Left kidney (tissue), 2 donors: ENCODE data around the gene LNPEP. TPM values are rescaled to one million over a fixed set of nuclear protein-coding genes. Genes with fewer than 3 reads are reported as not detected.
"Not testable (repeated sequence)": the region's sequence is repeated elsewhere in the genome, so short reads cannot be mapped to it uniquely, and the experiment has no call there.

ENCODE experiments used
- DNase-seq: peaks from one replicate; pipeline ENCODE4 v3.0.0-alpha.2; 2013
- polyA plus RNA-seq: library from polyadenylated mRNA; unstranded; fragments of 120-200 nt; gene quantifications from one replicate; pipeline ENCODE4 v1.2.1, GENCODE V29; 2013; ENCODE audit not compliant: insufficient read length

The LNPEP gene
- polyA plus RNA-seq, 1 donor, result 33.6 TPM

- no peak for DNase-seq
Observed at GRCh38 chr5:97056263-97056662, 120.4 kb downstream of the LNPEP start.

DNA sequence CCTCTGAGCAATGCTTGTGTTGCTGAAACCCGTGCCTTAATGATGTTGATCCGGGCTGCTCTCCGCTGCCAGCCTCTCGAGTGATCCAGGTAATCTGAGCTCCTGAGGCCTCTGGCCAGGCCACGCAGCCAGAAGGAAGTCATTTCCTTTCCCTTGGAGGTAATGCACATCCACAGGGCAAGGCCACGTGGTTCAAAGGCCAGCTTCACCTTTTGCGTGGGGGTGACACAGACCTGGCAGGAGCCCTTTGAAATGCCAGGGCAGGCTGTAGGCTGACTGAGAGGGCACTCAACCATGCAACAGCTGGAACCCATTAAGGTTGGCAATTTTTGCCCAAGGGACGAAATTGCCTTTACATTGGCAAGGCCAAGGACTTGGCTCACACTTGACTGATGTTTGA is 126.2 kb downstream of the LNPEP start:
- DNase-seq, result peak; percentile 60

DNA sequence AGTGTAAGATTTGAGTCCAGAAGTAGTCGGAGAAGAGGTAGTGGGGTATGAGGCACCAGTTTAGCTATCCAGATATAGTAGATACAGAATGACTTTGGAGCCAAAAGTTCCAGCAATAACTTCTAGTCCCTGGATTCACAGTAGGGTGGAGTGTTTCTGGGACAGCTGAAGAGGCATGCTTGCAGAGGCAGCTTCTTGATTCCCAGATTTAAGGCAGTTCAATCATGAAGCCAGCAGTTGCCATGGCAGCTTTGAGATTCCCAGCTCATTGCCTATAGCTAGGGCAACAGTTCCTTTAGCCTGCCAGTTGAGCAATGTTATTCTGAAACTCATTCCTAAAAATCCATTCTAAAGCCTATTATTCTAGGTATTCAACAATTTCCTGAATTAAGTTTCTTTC is 127.4 kb downstream of the LNPEP start:
- no peak for DNase-seq

GRCh38 chr5:97065475-97065874 is 129.6 kb downstream of the LNPEP start:
- DNase-seq, result no peak

GRCh38 chr5:97067296-97067850 is 131.5 kb downstream of the LNPEP start:
- DNase-seq, result no peak

- DNase-seq, result no peak
Observed at GRCh38 chr5:97070234-97070633, 134.4 kb downstream of the LNPEP start.

DNA sequence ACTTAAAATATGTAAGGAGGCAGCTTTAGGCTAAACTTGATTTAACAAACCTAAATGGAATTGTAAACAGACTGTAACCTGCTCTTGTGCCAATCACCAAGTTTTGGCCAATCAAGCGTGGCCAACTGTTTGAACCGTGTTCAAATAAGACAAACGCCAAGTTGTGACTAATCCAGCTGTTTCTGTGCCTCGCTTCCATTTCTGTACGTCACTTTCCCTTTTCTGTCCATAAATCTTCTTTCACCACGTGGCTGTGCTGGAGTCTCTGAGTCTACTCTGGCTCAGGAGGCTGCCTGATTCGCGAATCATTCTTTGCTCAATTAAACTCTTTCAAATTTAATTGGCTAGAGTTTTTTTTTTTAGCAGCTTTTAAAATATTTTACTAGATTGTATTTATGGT is 135.2 kb downstream of the LNPEP start:
- DNase-seq, result no peak

GRCh38 chr5:97071993-97072392 is 136.1 kb downstream of the LNPEP start:
- DNase-seq, result no peak

DNA sequence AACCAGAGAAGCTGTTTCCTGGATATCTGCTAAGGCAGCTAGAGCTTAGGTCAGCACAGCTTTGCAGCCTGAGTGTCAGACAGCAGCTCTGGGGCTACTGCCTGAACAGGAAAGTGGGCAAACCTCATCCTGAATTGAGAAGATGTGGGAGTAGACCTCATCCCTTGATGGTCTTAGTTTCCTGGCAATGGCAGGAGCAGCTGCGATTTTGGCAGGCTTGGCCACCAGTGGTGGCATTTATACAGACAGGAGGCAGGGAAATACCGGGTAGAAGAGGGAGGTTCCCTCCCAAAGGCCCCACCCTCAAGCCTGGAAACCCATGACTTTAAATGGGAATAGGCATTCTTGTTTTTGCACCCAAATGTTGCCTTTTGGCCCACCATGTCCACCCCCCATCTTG is 136.8 kb downstream of the LNPEP start:
- no peak for DNase-seq

DNA sequence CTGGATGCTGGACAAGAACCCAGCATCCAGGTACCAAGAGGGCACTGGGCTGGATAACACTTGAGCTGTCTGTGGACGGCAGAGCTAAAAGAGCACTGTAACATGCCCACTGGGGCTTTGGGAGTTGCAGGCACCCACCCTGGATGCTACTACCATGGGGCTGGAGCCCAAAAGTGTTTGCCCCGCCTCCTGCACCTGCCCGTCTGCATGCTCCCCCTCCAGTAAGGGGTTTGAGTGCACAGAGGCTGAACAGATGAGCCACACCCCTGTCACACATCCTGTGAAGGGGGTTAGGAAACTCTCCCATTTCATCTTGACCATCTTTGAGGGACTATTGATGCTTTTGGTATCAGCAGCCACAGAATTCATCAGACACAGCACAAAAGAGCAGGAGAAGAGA is 137.5 kb downstream of the LNPEP start:
- no peak for DNase-seq

- no peak for DNase-seq
Observed at GRCh38 chr5:97074859-97075489, 139.1 kb downstream of the LNPEP start.

- DNase-seq, result no peak
Observed at GRCh38 chr5:97075649-97076048, 139.8 kb downstream of the LNPEP start.

GRCh38 chr5:97076098-97076497 is 140.2 kb downstream of the LNPEP start:
- no peak for DNase-seq

GRCh38 chr5:97077246-97077645 is 141.4 kb downstream of the LNPEP start:
- DNase-seq, result no peak

- no peak for DNase-seq
Observed at GRCh38 chr5:97078958-97079743, 143.3 kb downstream of the LNPEP start.

GRCh38 chr5:97084782-97085458 is 149.0 kb downstream of the LNPEP start:
- not testable (repeated sequence) for DNase-seq

DNA sequence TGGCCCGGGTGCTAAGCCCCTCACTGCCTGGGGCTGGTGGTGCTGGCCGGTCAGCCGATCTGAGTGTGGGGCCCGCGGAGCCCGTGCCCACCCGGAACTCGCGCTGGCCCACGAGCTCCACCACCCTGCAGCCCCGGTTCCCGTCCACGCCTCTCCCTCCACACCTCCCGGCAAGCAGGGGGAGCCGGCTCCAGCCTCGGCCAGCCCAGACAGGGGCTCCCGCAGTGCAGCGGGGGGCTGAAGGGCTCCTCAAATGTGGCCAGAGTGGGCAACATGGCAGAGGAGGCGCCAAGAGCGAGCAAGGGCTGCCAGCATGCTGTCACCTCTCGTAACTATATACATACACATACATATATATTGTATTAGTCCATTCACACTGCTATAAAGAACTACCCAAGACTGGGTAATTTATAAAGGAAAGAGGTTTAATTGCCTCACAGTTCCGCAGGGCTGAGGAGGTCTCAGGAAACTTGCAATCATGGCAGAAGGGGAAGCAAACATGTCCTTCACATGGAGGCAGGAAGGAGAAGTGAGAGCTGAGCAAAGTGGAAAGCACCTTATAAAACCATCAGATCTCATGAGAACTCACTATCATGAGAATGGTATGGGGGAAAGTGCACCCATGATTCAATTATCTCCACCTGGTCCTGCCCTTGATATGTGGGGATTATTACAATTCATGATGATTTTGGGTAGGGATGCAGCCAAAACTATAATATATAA is 149.7 kb downstream of the LNPEP start:
- DNase-seq, result no peak

Other genes starting within 250 kb of the LNPEP start
- 55.3 TPM for gene ERAP1, start 128.1 kb upstream of the LNPEP start, polyA plus RNA-seq
- gene ERAP2, start 59.6 kb upstream of the LNPEP start, polyA plus RNA-seq, result 9.8 TPM
- gene LIX1, start 206.5 kb downstream of the LNPEP start, polyA plus RNA-seq, result 4.9 TPM
- 44.4 TPM for gene RIOK2, start 247.2 kb downstream of the LNPEP start, polyA plus RNA-seq